ENCODE measurements around the gene NPDC1. TPM values are rescaled to one million over a fixed set of nuclear protein-coding genes. Genes with fewer than 3 reads are reported as not detected.
A peak's percentile ranks its signal among the peaks of the same experiment; 100 is the strongest.

The NPDC1 gene
- total RNA-seq, 1 donor from 2014 or later: 3.8 TPM

DNA sequence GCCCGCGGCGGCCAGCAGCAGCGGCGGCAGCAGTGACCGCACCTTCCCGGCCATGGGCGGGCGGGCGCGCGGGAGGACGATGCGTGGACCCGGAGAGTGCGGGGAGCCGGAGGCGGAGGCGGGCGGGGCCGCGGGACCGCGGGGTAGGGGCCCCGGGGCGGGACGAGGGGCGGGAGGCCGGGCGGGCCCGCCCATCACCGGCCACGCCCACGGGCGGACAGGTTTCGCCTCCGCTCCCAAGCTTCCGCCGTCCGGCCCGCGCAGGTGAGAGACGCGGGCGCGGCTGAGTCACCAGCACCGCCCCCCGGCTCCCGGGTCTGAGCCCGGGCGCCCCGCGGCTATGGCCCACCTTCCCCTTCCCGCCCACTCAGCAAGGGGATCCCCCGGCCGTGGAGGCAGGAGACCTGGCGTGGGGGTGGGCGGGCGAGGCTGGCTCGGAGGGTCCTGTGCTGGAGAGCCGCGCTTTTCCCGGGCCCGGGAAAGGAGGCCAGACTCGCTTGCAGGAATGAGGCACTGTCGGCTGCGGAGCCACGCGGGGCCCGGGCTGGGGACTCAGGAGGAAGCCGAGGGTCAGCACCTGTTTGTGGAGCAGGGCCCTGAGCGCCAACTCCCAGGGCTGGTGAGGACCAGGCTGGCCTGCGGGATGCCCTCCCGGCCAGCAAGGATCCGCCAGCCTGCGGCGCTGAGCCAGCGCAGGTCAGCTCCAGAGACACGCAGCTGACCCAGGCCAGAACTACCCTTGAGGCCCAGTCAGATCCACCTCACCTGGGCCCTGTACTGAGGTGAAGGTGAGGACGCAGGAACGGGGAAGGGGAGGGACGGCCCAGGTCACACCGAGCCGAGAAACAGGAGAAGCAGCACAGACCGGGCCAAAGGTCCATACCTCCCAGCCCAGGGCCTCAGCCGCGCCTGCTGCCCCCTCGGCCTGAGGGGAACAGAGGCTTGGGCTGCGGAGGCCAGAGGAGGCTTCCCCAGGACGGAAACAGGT, 8.3 kb upstream of the NPDC1 start, which contains the start of gene ENTPD2:
TSS of gene ENTPD2 (minus strand) at position 118 of the 988 bp plus-strand sequence. CDS start at position 54, 64 bp downstream.
- H3K27ac Mint-ChIP-seq: no peak within 1 kb of the TSS
- peaks cover 40% of the 10 kb centered on the region for H3K27me3 Mint-ChIP-seq (ENCODE audit: insufficient read depth, low read depth)
- peaks cover 17% of the 10 kb centered on the region for H3K4me1 ChIP-seq
- H2AFZ ChIP-seq (replicated peaks): no peak within 1 kb of the TSS
- TF ChIP-seq, protein P1, sequence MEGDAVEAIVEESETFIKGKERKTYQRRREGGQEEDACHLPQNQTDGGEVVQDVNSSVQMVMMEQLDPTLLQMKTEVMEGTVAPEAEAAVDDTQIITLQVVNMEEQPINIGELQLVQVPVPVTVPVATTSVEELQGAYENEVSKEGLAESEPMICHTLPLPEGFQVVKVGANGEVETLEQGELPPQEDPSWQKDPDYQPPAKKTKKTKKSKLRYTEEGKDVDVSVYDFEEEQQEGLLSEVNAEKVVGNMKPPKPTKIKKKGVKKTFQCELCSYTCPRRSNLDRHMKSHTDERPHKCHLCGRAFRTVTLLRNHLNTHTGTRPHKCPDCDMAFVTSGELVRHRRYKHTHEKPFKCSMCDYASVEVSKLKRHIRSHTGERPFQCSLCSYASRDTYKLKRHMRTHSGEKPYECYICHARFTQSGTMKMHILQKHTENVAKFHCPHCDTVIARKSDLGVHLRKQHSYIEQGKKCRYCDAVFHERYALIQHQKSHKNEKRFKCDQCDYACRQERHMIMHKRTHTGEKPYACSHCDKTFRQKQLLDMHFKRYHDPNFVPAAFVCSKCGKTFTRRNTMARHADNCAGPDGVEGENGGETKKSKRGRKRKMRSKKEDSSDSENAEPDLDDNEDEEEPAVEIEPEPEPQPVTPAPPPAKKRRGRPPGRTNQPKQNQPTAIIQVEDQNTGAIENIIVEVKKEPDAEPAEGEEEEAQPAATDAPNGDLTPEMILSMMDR (IDR thresholded peaks at IDR 0.05): no peak
- TF ChIP-seq EZH2phosphoT487 (IDR thresholded peaks at IDR 0.05): peak; percentile 65
- TF ChIP-seq EZH2 (IDR thresholded peaks at IDR 0.05): peak; percentile 77
- H3K9ac ChIP-seq: no peak within 1 kb of the TSS
- H3K4me3 Mint-ChIP-seq: no peak within 1 kb of the TSS
- peak within 1 kb of the TSS; percentile 47 for H3K4me3 ChIP-seq
- no peaks in the 10 kb centered on the region for H3K36me3 ChIP-seq
- H3K4me1 Mint-ChIP-seq: peaks cover 7% of the 10 kb centered on the region
- peak; percentile 56 for DNase-seq (ENCODE audit: low spot score)
- no peaks in the 10 kb centered on the region for H3K9me3 Mint-ChIP-seq
- H3K27me3 ChIP-seq: peaks cover 90% of the 10 kb centered on the region
- H3K9me3 ChIP-seq (ENCODE audit: low read depth): no peaks in the 10 kb centered on the region
- H4K20me1 ChIP-seq (ENCODE audit: low read depth): peaks cover 36% of the 10 kb centered on the region
- no peaks in the 10 kb centered on the region for H3K79me2 ChIP-seq (ENCODE audit: low read depth)
- no peak within 1 kb of the TSS for H3K27ac ChIP-seq
- H3K36me3 Mint-ChIP-seq: no peaks in the 10 kb centered on the region
- H3K4me2 ChIP-seq: peak within 1 kb of the TSS; percentile 87
- peaks cover 27% of the 10 kb centered on the region for H3F3A ChIP-seq (ENCODE audit: low read depth)

DNA sequence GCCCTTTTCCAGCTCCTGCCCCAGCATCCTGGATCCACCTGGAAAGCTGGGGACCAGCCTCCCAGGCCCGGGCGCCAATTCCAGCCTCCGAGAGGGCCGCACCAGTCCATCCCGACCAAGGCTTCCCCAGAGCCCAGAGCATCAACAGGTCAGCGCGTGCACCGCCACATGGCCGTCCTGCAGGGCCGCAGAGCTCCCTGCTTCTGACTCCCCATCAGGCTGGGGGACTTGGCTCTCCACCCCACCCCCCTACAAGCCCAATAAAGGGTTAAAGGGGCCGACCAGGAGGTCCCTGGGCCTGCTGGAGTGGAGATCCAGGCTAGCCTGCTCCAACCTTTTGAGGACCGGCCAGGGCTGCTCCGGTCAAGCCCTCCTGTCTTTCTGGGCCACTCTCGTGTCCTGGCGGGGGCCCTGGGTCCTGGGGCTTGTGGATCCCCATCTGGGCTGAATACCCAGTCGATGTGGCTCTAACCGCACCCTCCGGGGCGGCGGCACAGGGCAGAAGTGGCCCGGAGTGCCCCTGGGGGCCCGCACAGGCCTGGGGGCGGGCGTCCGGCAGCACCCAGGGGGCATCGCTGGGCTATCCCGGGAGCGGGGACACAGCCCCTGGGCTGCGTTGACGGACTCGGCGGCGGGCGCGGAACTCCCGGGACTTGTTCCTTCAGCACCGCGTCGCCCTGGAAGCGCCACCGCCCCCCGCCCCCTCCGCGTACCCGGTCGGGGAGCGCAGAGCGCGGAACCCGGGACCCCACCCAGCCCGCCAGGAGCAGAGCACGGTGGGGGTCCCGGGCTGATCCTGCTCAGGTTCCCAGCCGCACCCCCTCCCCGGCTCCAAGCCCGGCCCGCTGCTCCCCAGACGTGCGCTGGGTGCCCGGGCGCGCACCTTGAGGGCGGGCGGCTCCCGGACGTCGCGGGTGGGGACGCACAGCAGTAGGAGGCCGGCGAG, 7.3 kb upstream of the NPDC1 start:
- peak; percentile 53 for DNase-seq (ENCODE audit: low spot score)
- no peaks in the 10 kb centered on the region for H3K36me3 ChIP-seq
- H4K20me1 ChIP-seq (ENCODE audit: low read depth): peaks cover 43% of the 10 kb centered on the region
- peaks cover 17% of the 10 kb centered on the region for H3K4me1 ChIP-seq
- H3F3A ChIP-seq (ENCODE audit: low read depth): peaks cover 27% of the 10 kb centered on the region
- H3K27me3 ChIP-seq: peaks cover 100% of the 10 kb centered on the region
- H3K9ac ChIP-seq: no peak overlapping the region
- H3K27me3 Mint-ChIP-seq (ENCODE audit: insufficient read depth, low read depth): peaks cover 41% of the 10 kb centered on the region
- no peak overlapping the region for H3K4me3 Mint-ChIP-seq
- peaks cover 7% of the 10 kb centered on the region for H3K4me1 Mint-ChIP-seq
- peak overlapping the region; percentile 47 for H3K4me3 ChIP-seq
- TF ChIP-seq EZH2phosphoT487 (IDR thresholded peaks at IDR 0.05): peak; percentile 71
- TF ChIP-seq, protein P1 (IDR thresholded peaks at IDR 0.05): no peak
- peak; percentile 97 for TF ChIP-seq EZH2 (IDR thresholded peaks at IDR 0.05)
- H3K79me2 ChIP-seq (ENCODE audit: low read depth): no peaks in the 10 kb centered on the region
- H2AFZ ChIP-seq (replicated peaks): no peak overlapping the region
- H3K27ac Mint-ChIP-seq: no peak overlapping the region
- no peak overlapping the region for H3K27ac ChIP-seq
- no peaks in the 10 kb centered on the region for H3K9me3 ChIP-seq (ENCODE audit: low read depth)
- no peaks in the 10 kb centered on the region for H3K36me3 Mint-ChIP-seq
- H3K4me2 ChIP-seq: peak overlapping the region; percentile 87
- no peaks in the 10 kb centered on the region for H3K9me3 Mint-ChIP-seq

DNA sequence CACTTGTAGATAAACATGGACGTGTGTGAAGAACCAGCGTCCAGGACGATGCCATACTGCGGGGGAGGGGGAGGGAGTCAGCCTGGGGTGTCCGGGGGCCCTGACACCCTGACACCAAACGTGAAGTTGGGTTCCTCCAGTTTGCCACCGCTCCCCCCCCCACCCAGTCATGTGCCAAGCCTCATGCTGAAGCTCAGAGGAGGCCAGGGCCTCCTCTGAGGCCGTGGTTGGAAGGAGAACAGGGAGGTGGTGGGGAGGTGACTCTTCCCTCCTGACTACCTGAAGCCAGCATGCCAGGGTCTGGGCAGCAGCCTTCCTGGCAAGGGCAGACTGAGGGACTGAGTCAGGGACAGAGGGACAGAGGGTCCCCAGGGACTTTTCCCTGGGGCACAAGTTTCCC, 6.3 kb upstream of the NPDC1 start:
- Histone ChIP-seq H3K79me2 (ENCODE audit: low read depth) (no peaks in the 10 kb centered on the region), H4K20me1 (ENCODE audit: low read depth) (peaks cover 51% of the 10 kb centered on the region), H3K27ac (no peak overlapping the region), H3K36me3 (no peaks in the 10 kb centered on the region), H3K27me3 (peaks cover 100% of the 10 kb centered on the region), H3K9ac (no peak overlapping the region), H3K9me3 (ENCODE audit: low read depth) (no peaks in the 10 kb centered on the region), H3K4me1 (peaks cover 17% of the 10 kb centered on the region), H3F3A (ENCODE audit: low read depth) (peaks cover 27% of the 10 kb centered on the region), H2AFZ (replicated peaks) (no peak overlapping the region), H3K4me2 (no peak overlapping the region), H3K4me3 (no peak overlapping the region)
- Mint-ChIP-seq H3K27ac (no peak overlapping the region), H3K27me3 (ENCODE audit: insufficient read depth, low read depth) (peaks cover 42% of the 10 kb centered on the region), H3K9me3 (no peaks in the 10 kb centered on the region), H3K36me3 (no peaks in the 10 kb centered on the region), H3K4me1 (peaks cover 3% of the 10 kb centered on the region), H3K4me3 (no peak overlapping the region)
- TF ChIP-seq, protein P1 (IDR thresholded peaks at IDR 0.05): no peak
- no peak for TF ChIP-seq EZH2phosphoT487 (IDR thresholded peaks at IDR 0.05)
- no peak for TF ChIP-seq EZH2 (IDR thresholded peaks at IDR 0.05)
- DNase-seq (ENCODE audit: low spot score): no peak
